HEK293T (cell line): Measurements from ENCODE around the gene SMAD6.

ENCODE experiments used
- CTCF ChIA-PET: fragments of 350-600 bp; formaldehyde crosslinking; extraction: SDS; loops from one replicate; lab custom pipeline; 2021; ENCODE audit warnings: antibody characterized with exemption, inconsistent platforms; lab: Yijun Ruan, JAX
- POLR2A ChIA-PET: fragments of 350-600 bp; formaldehyde crosslinking; extraction: SDS; loops from one replicate; lab custom pipeline; 2020; ENCODE audit warnings: antibody characterized with exemption, inconsistent platforms; lab: Yijun Ruan, JAX
- DNase-seq: peaks from one replicate; pipeline ENCODE4 v3.0.0; 2012; ENCODE audit warnings: mixed read lengths; ENCODE audit errors: extremely low spot score
- ARNT ChIP-seq: fragments of 450-650 bp; IDR thresholded peaks from 2 replicates; pipeline ENCODE4 v1.6.1; 2017; ENCODE audit warnings: mild to moderate bottlenecking
- BHLHE40 ChIP-seq: fragments of 450-650 bp; IDR thresholded peaks from 2 replicates; pipeline ENCODE4 v1.6.1; 2016; ENCODE audit warnings: mild to moderate bottlenecking, moderate library complexity, borderline replicate concordance
- CTBP1 ChIP-seq: fragments of 450-650 bp; IDR thresholded peaks from 2 replicates; pipeline ENCODE4 v1.6.1; 2016; ENCODE audit warnings: borderline replicate concordance
- ELF4 ChIP-seq: fragments of 450-650 bp; IDR thresholded peaks from 2 replicates; pipeline ENCODE4 v1.6.1; 2017; ENCODE audit warnings: antibody characterized with exemption
- FOXA1 ChIP-seq: fragments of 450-650 bp; IDR thresholded peaks from 2 replicates; pipeline ENCODE4 v1.6.1; 2016; ENCODE audit warnings: mild to moderate bottlenecking
- FOXK2 ChIP-seq: fragments of 450-650 bp; IDR thresholded peaks from 2 replicates; pipeline ENCODE4 v1.6.1; 2016; ENCODE audit warnings: mild to moderate bottlenecking
- FOXM1 ChIP-seq: fragments of 450-650 bp; IDR thresholded peaks from 2 replicates; pipeline ENCODE4 v1.6.1; 2017; ENCODE audit warnings: mild to moderate bottlenecking, borderline replicate concordance
- HDGF ChIP-seq: fragments of 450-650 bp; IDR thresholded peaks from 2 replicates; pipeline ENCODE4 v1.6.1; 2017; ENCODE audit warnings: antibody characterized with exemption, borderline replicate concordance
- L3MBTL2 ChIP-seq: fragments of 450-650 bp; conservative IDR thresholded peaks from 2 replicates; pipeline ENCODE4 v1.6.1; 2016; ENCODE audit warnings: mild to moderate bottlenecking
- LEF1 ChIP-seq: fragments of 450-650 bp; IDR thresholded peaks from 2 replicates; pipeline ENCODE4 v1.6.1; 2017; ENCODE audit warnings: mild to moderate bottlenecking, borderline replicate concordance
- NFRKB ChIP-seq: fragments of 450-650 bp; IDR thresholded peaks from 2 replicates; pipeline ENCODE4 v1.6.1; 2016; ENCODE audit warnings: mild to moderate bottlenecking, moderate library complexity
- PKNOX1 ChIP-seq: fragments of 450-650 bp; IDR thresholded peaks from 2 replicates; pipeline ENCODE4 v1.6.1; 2016
- SP1 ChIP-seq: fragments of 450-650 bp; IDR thresholded peaks from 2 replicates; pipeline ENCODE4 v1.6.1; 2017
- SUZ12 ChIP-seq: fragments of 450-650 bp; IDR thresholded peaks from 2 replicates; pipeline ENCODE4 v1.6.1; 2016; ENCODE audit warnings: mild to moderate bottlenecking
- TARDBP ChIP-seq: fragments of 450-650 bp; IDR thresholded peaks from 2 replicates; pipeline ENCODE4 v1.6.1; 2016
- ZNF384 ChIP-seq: fragments of 450-650 bp; IDR thresholded peaks from 2 replicates; pipeline ENCODE4 v1.6.1; 2016

Gene SMAD6

GRCh38 chr15:66673410-66674322 lies 28.4 kb upstream of the SMAD6 start:
- ChIA-PET POLR2A (interaction anchor here (0.6 to 1.0 kb wide), 3 partner anchors 27 to 34 kb away, joined by 3 read pairs; partner anchors contain the start of gene SMAD6), CTCF (interaction anchor here (0.6 to 1.6 kb wide), 3 partner anchors 26 to 55 kb away, joined by 3 to 4 read pairs (median 3); no protein-coding TSS in a partner anchor)
- DNase-seq, result peak; percentile 79
- no peak for TF ChIP-seq PKNOX1

GRCh38 chr15:66674756-66675155 lies 27.3 kb upstream of the SMAD6 start:
- ChIA-PET POLR2A (no interaction called here), CTCF (interaction anchor here (0.9 to 1.6 kb wide), 2 partner anchors 24 to 56 kb away, joined by 3 to 4 read pairs; no protein-coding TSS in a partner anchor)
- TF ChIP-seq ZNF384, result no peak
- TF ChIP-seq TARDBP, result no peak
- no peak for TF ChIP-seq ARNT
- TF ChIP-seq FOXA1, result no peak
- DNase-seq, result no peak

GRCh38 chr15:66675446-66675845 lies 26.6 kb upstream of the SMAD6 start:
- ChIA-PET POLR2A (no interaction called here), CTCF (no interaction called here)
- no peak for DNase-seq

GRCh38 chr15:66677336-66677735 lies 24.7 kb upstream of the SMAD6 start:
- ChIA-PET CTCF (no interaction called here), POLR2A (no interaction called here)
- TF ChIP-seq HDGF (no peak), ARNT (no peak), FOXA1 (no peak), BHLHE40 (no peak), ELF4 (no peak), CTBP1 (no peak), TARDBP (no peak), L3MBTL2 (no peak), FOXM1 (no peak), NFRKB (no peak), FOXK2 (no peak), ZNF384 (no peak), LEF1 (no peak)
- no peak for DNase-seq

More at GRCh38 chr15:66675446-66675845, 26.6 kb upstream of the SMAD6 start:
- no peak for TF ChIP-seq ELF4
- TF ChIP-seq BHLHE40, result no peak
- no peak for TF ChIP-seq FOXA1
- TF ChIP-seq L3MBTL2, result no peak
- TF ChIP-seq SUZ12, result no peak
- no peak for TF ChIP-seq LEF1
- TF ChIP-seq NFRKB, result no peak
- TF ChIP-seq HDGF, result no peak
- TF ChIP-seq FOXM1, result no peak
- no peak for TF ChIP-seq CTBP1
- TF ChIP-seq ZNF384, result no peak
- TF ChIP-seq TARDBP, result no peak
- no peak for TF ChIP-seq SP1
- TF ChIP-seq FOXK2, result no peak

- no peak for DNase-seq
- CTCF ChIA-PET, result interaction anchor here (1.0 to 1.1 kb wide), 2 partner anchors 19 to 60 kb away, joined by 4 to 6 read pairs; no protein-coding TSS in a partner anchor
- no peak for TF ChIP-seq LEF1
- no peak for TF ChIP-seq ZNF384
- TF ChIP-seq HDGF, result no peak
- no peak for TF ChIP-seq L3MBTL2
- no peak for TF ChIP-seq FOXM1
- no peak for TF ChIP-seq FOXK2
- TF ChIP-seq CTBP1, result no peak
- no peak for TF ChIP-seq SUZ12
- TF ChIP-seq TARDBP, result no peak
- POLR2A ChIA-PET, result interaction anchor here (1.3 to 3.0 kb wide), 2 partner anchors 22 to 24 kb away, joined by 5 to 10 read pairs; no protein-coding TSS in a partner anchor
These were observed 22.9 kb upstream of the SMAD6 start for GRCh38 chr15:66679061-66679656.

GRCh38 chr15:66679657-66680108 lies 22.4 kb upstream of the SMAD6 start:
- peak; percentile 52 for DNase-seq
- TF ChIP-seq CTBP1, result no peak
- TF ChIP-seq SP1, result no peak
- CTCF ChIA-PET, result interaction anchor here (1.0 to 1.2 kb wide), 3 partner anchors 18 to 61 kb away, joined by 4 to 6 read pairs (median 4); no protein-coding TSS in a partner anchor
- POLR2A ChIA-PET, result interaction anchor here (1.2 to 3.0 kb wide), 3 partner anchors 21 to 24 kb away, joined by 3 to 10 read pairs (median 5); no protein-coding TSS in a partner anchor

- TF ChIP-seq HDGF (no peak), FOXA1 (no peak)
- ChIA-PET CTCF (interaction anchor here (1.2 kb wide), 1 partner anchor 25 kb away, joined by 4 read pairs; no protein-coding TSS in a partner anchor), POLR2A (interaction anchor here (1.2 to 3.0 kb wide), 2 partner anchors 21 to 23 kb away, joined by 3 to 10 read pairs; no protein-coding TSS in a partner anchor)
- no peak for DNase-seq
These were observed 21.5 kb upstream of the SMAD6 start for GRCh38 chr15:66680502-66680901.
